K562 (cell line): ENCODE data around the gene REEP2. TPM values are rescaled to one million over a fixed set of nuclear protein-coding genes. Genes with fewer than 3 reads are reported as not detected.

Experiments
- ARID2 ChIP-seq: fragments of 450-650 bp; IDR thresholded peaks from 2 replicates; pipeline ENCODE4 v1.6.1; 2017; ENCODE audit warnings: antibody characterized with exemption, mild to moderate bottlenecking
- ATF7 ChIP-seq: fragments of 450-650 bp; IDR thresholded peaks from 2 replicates; pipeline ENCODE4 v1.7.1; 2014; ENCODE audit warnings: mild to moderate bottlenecking, moderate library complexity
- CCAR2 ChIP-seq: fragments of 200-400 bp; formaldehyde crosslinking; IDR thresholded peaks from 2 replicates; pipeline ENCODE4 v1.6.1; 2017; ENCODE audit warnings: mild to moderate bottlenecking, low read depth, low read length
- DPF2 ChIP-seq: fragments of 450-650 bp; IDR thresholded peaks from 2 replicates; pipeline ENCODE4 v1.6.1; 2016
- EWSR1 ChIP-seq: fragments of 450-650 bp; IDR thresholded peaks from 2 replicates; pipeline ENCODE4 v1.6.1; 2018; ENCODE audit warnings: borderline replicate concordance, mild to moderate bottlenecking, low read depth, moderate library complexity; ENCODE audit not compliant: partially characterized antibody
- FOS ChIP-seq: IDR thresholded peaks from 3 replicates; pipeline ENCODE4 v1.6.1; 2011; ENCODE audit not compliant: insufficient read length; ENCODE audit errors: extremely low read depth
- HLTF ChIP-seq: fragments of 450-650 bp; IDR thresholded peaks from 2 replicates; pipeline ENCODE4 v1.6.1; 2016
- MLLT1 ChIP-seq, 2 experiments: fragments of 450-650 bp; IDR thresholded peaks; 2 replicates each; pipeline ENCODE4 v1.6.1; 2016
- NFRKB ChIP-seq: fragments of 450-650 bp; IDR thresholded peaks from 2 replicates; pipeline ENCODE4 v1.6.1; 2016; ENCODE audit warnings: low read depth
- PCBP1 ChIP-seq: fragments of 200-400 bp; formaldehyde crosslinking; IDR thresholded peaks from 2 replicates; pipeline ENCODE4 v1.6.1; 2018; ENCODE audit warnings: mild to moderate bottlenecking, low read depth, low read length; ENCODE audit not compliant: poor library complexity, severe bottlenecking
- POLR2H ChIP-seq: IDR thresholded peaks from 2 replicates; pipeline ENCODE4 v1.6.1; 2016; ENCODE audit warnings: missing genetic modification characterization, low read depth, mild to moderate bottlenecking, control low read depth, missing compliant biosample characterization, moderate library complexity
- SP1 ChIP-seq: sonication (generic); formaldehyde crosslinking; IDR thresholded peaks from 2 replicates; pipeline ENCODE4 v1.8.1; 2022; ENCODE audit warnings: mild to moderate bottlenecking, missing genetic modification reagents
- SRF ChIP-seq, 2 experiments: fragments of 250-450, 450-650 bp in 1 of 2; sonication (Bioruptor Pico) in 1 of 2; sonication (generic) in 1 of 2; formaldehyde crosslinking; IDR thresholded peaks; 2 replicates each; pipeline versions ENCODE4 v1.5.0 to v1.5.1; 2020 to 2022; ENCODE audit warnings: mild to moderate bottlenecking in 1 of 2, missing genetic modification reagents in 1 of 2
- SUPT5H ChIP-seq: fragments of 450-650 bp; IDR thresholded peaks from 2 replicates; pipeline ENCODE4 v1.6.1; 2016
- ZBTB7A ChIP-seq: IDR thresholded peaks from 2 replicates; pipeline ENCODE4 v1.6.1; 2011; ENCODE audit warnings: low read depth, mild to moderate bottlenecking, low read length, moderate library complexity, borderline replicate concordance; ENCODE audit not compliant: control insufficient read depth
- ZC3H4 ChIP-seq: sonication (generic); formaldehyde crosslinking; IDR thresholded peaks from 2 replicates; pipeline ENCODE4 v1.9.0; 2021; ENCODE audit warnings: missing genetic modification reagents, borderline replicate concordance
- ZKSCAN3 ChIP-seq: fragments of 250-450 bp; sonication (Bioruptor Pico); IDR thresholded peaks from 2 replicates; pipeline ENCODE4 v1.4.0; 2020
- ZNF263 ChIP-seq: sonication (generic); formaldehyde crosslinking; IDR thresholded peaks from 2 replicates; pipeline ENCODE4 v1.8.0; 2022; ENCODE audit warnings: mild to moderate bottlenecking, missing genetic modification reagents, borderline replicate concordance
- ZNF324 ChIP-seq: fragments of 250-450 bp; sonication (Bioruptor Pico); IDR thresholded peaks from 2 replicates; pipeline ENCODE4 v1.4.0; 2020; ENCODE audit warnings: mild to moderate bottlenecking
- ZNF780A ChIP-seq: fragments of 250-450 bp; sonication (Bioruptor Pico); IDR thresholded peaks from 2 replicates; pipeline ENCODE4 v1.5.0; 2021; ENCODE audit warnings: mild to moderate bottlenecking
- polyA plus RNA-seq, 8 experiments: library from polyadenylated mRNA; depleted of rRNA in 4 of 8; stranded (reverse) in 5 of 8; unstranded in 3 of 8; fragments of >200 nt; fragmentation: Nextera tagmentation in 2 of 8; fragmentation: Illumina TruSeq in 1 of 8; extraction: Ambion mirVana in 2 of 8; extraction: Trizol in 1 of 8; gene quantifications; 2 replicates each; pipeline versions ENCODE4 v1.2.1 to v1.2.3, GENCODE V29; 2011 to 2014; ENCODE audit warnings: inconsistent platforms in 1 of 8, missing spikeins in 1 of 8
- total RNA-seq, 7 experiments: library from RNA; depleted of rRNA in 6 of 7; stranded (reverse); fragments of >200 nt in 6 of 7; fragmentation: Illumina TruSeq in 2 of 7; extraction: Trizol in 2 of 7; gene quantifications; 2 replicates each; pipeline versions ENCODE4 v1.2.1 to v1.2.3, GENCODE V29; 2011 to 2021; ENCODE audit warnings: low replicate concordance in 1 of 7
- TF ChIP-seq, protein P1 (sequence below): sonication (generic); formaldehyde crosslinking; IDR thresholded peaks from 2 replicates; pipeline ENCODE4 v1.8.1; 2022; ENCODE audit warnings: missing genetic modification reagents
- TF ChIP-seq, protein P2 (sequence below): fragments of 200-800 bp; sonication (Bioruptor generic); IDR thresholded peaks from 2 replicates; pipeline ENCODE4 v1.6.1; 2017; ENCODE audit warnings: missing genetic modification characterization, missing compliant biosample characterization

REEP2 gene
- total and polyA plus RNA-seq, 9 of the 15 experiments (the other 6 are each of a cell fraction or from before 2014, with no cell fraction given): 0.03 to 1.1 (median 0.12) TPM; not detected in 1

- TF ChIP-seq, protein P1, sequence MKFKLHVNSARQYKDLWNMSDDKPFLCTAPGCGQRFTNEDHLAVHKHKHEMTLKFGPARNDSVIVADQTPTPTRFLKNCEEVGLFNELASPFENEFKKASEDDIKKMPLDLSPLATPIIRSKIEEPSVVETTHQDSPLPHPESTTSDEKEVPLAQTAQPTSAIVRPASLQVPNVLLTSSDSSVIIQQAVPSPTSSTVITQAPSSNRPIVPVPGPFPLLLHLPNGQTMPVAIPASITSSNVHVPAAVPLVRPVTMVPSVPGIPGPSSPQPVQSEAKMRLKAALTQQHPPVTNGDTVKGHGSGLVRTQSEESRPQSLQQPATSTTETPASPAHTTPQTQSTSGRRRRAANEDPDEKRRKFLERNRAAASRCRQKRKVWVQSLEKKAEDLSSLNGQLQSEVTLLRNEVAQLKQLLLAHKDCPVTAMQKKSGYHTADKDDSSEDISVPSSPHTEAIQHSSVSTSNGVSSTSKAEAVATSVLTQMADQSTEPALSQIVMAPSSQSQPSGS: peak; percentile 32; the same call in 1 of the 2 replicates
- TF ChIP-seq ARID2: no peak
- TF ChIP-seq SUPT5H: peak; percentile 79
- TF ChIP-seq MLLT1 (IDR thresholded peaks at IDR 0.05): 0 out of 4 replicates have a peak, but pooled peaks of 1 of the 2 experiments have one; percentile 45
- no peak for TF ChIP-seq ZNF324
- TF ChIP-seq DPF2: peak; percentile 33; the same call in 1 of the 2 replicates
- peak; percentile 99 for TF ChIP-seq ZNF263 (CRISPR knock-in tag)
- TF ChIP-seq ATF7: peak; percentile 63
- TF ChIP-seq SP1 (CRISPR knock-in tag): peak; percentile 74
- no peak for TF ChIP-seq EWSR1
- TF ChIP-seq ZBTB7A: peak; percentile 93; the same call in 1 of the 2 replicates
- no peak for TF ChIP-seq ZNF780A (CRISPR knock-in tag)
- TF ChIP-seq NFRKB: peak; percentile 27
- TF ChIP-seq CCAR2: no peak
- TF ChIP-seq HLTF: 0 out of 2 replicates have a peak, but pooled peaks have one; percentile 30
- TF ChIP-seq FOS: peak; percentile 50
- peak in 1 of 2 experiments; percentile 100; a peak in 3 of 4 replicates for TF ChIP-seq SRF (CRISPR knock-in tag; IDR thresholded peaks at IDR 0.05)
- TF ChIP-seq ZC3H4 (CRISPR knock-in tag): peak; percentile 94
- no peak for TF ChIP-seq ZKSCAN3
- TF ChIP-seq, protein P2, sequence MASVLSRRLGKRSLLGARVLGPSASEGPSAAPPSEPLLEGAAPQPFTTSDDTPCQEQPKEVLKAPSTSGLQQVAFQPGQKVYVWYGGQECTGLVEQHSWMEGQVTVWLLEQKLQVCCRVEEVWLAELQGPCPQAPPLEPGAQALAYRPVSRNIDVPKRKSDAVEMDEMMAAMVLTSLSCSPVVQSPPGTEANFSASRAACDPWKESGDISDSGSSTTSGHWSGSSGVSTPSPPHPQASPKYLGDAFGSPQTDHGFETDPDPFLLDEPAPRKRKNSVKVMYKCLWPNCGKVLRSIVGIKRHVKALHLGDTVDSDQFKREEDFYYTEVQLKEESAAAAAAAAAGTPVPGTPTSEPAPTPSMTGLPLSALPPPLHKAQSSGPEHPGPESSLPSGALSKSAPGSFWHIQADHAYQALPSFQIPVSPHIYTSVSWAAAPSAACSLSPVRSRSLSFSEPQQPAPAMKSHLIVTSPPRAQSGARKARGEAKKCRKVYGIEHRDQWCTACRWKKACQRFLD (CRISPR knock-in tag): no peak; the same call in 1 of the 2 replicates
- TF ChIP-seq PCBP1: peak; percentile 18
- peak; percentile 27; the same call in 1 of the 2 replicates for TF ChIP-seq POLR2H (tag)
These were observed 25.8 kb downstream of the REEP2 start (continued) for GRCh38 chr5:138464388-138465260.
